A673 (cell line): ENCODE results near the gene LRFN4.

ENCODE experiments used
- CTCF ChIP-seq: fragments of 300-800, 200-600 bp; sonication (generic); conservative IDR thresholded peaks from 2 replicates; pipeline ENCODE4 v1.5.1; 2017; ENCODE audit warnings: low read depth, mild to moderate bottlenecking, antibody characterized with exemption, low read length, moderate library complexity, mixed read lengths
- EZH2 ChIP-seq: fragments of 200-600 bp; sonication (generic); IDR thresholded peaks from 2 replicates; pipeline ENCODE4 v1.6.1; 2017; ENCODE audit warnings: borderline replicate concordance, low read depth, mild to moderate bottlenecking, mixed read lengths, antibody characterized with exemption, low read length; ENCODE audit not compliant: poor library complexity, severe bottlenecking

GRCh38 chr11:66845143-66845875 is 11.6 kb upstream of the LRFN4 start:
- TF ChIP-seq CTCF (no peak), EZH2 (no peak)
